ENCODE results near the gene RAPGEF2. TPM values are rescaled to one million over a fixed set of nuclear protein-coding genes. Genes with fewer than 3 reads are reported as not detected.

Gene RAPGEF2
- total and polyA plus RNA-seq, 7 donors: 4.6 to 35.2 (median 20.4) TPM

DNA sequence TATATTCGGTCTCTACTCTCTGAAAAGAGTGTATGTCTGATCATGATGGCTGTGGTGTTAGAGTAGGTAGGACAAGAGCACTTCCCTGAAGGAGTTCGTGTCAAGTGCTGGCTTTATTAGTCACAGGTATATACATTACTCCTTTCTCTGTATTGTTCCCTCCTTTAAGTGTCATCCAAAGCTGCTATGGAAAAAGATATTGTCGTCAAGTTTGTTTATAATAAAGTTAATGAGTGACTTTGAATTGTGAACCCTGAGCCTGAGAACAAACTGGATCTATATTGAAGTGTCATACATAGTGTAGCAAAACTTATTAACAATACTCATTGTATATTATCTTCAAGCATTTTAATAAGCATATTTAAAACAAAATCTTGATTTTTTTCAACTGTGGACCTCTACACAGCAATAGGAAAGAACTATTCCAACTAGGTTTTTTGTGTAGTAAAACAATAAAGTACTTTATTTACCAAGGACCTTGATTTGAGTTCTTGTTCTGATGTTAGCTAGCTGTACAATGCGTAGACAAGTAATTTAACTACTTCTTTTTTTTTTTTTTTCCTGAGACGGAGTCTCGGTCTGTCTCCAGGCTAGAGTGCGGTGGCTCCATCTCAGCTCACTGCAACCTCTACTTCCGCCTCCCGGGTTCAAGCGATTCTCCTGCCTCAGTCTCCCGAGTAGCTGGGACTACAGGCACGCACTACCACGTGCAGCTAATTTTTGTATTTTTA, 177.7 kb downstream of the RAPGEF2 start:
- Histone ChIP-seq H3K4me1 (peaks cover 33% of the 10 kb centered on the region), H3K4me3 (no peak overlapping the region), H3K36me3 (ENCODE audit: insufficient read depth in 1 of 2, low read depth in 1 of 2) (no peaks in the 10 kb centered on the region), H3K27me3 (ENCODE audit: insufficient read depth in 3 of 3, low read length in 2 of 3) (no peaks in the 10 kb centered on the region), H3K9me3 (no peaks in the 10 kb centered on the region), H3K27ac (no peak overlapping the region)
- intact Hi-C loops (cut with DNase I): no loop called here
- no peak for TF ChIP-seq CTCF (IDR thresholded peaks at IDR 0.05)
- WGBS, 3 donors: 88 to 95% (median 92%) methylated on average over 13 of the region's 13 CpGs
- ATAC-seq (no peak), DNase-seq (no peak)

- ATAC-seq: no peak
- DNase-seq: no peak
- H3K4me3 ChIP-seq: no peak overlapping the region
- no peak for TF ChIP-seq CTCF (IDR thresholded peaks at IDR 0.05)
- no peaks in the 10 kb centered on the region for H3K36me3 ChIP-seq (ENCODE audit: insufficient read depth in 1 of 2, low read depth in 1 of 2)
- H3K27ac ChIP-seq: no peak overlapping the region
- WGBS, 3 donors: 69 to 83% (median 77%) methylated on average over 2 of the region's 2 CpGs
- no peaks in the 10 kb centered on the region for H3K27me3 ChIP-seq (ENCODE audit: insufficient read depth in 3 of 3, low read length in 2 of 3)
- no peaks in the 10 kb centered on the region for H3K9me3 ChIP-seq
- peaks cover 33% of the 10 kb centered on the region for H3K4me1 ChIP-seq
- intact Hi-C loops (cut with DNase I): no loop called here
Measured at GRCh38 chr4:159281771-159282170, 178.9 kb downstream of the RAPGEF2 start.

GRCh38 chr4:159282329-159282728, 179.4 kb downstream of the RAPGEF2 start:
- Histone ChIP-seq H3K4me1 (peaks cover 33% of the 10 kb centered on the region), H3K4me3 (no peak overlapping the region), H3K27me3 (ENCODE audit: insufficient read depth in 3 of 3, low read length in 2 of 3) (no peaks in the 10 kb centered on the region), H3K9me3 (no peaks in the 10 kb centered on the region), H3K36me3 (ENCODE audit: insufficient read depth in 1 of 2, low read depth in 1 of 2) (no peaks in the 10 kb centered on the region), H3K27ac (no peak overlapping the region)
- DNase-seq: no peak
- TF ChIP-seq CTCF (IDR thresholded peaks at IDR 0.05): no peak
- WGBS, 3 donors: 60 to 78% (median 61%) methylated on average over 5 of the region's 5 CpGs
- intact Hi-C loops (cut with DNase I): no loop called here
- ATAC-seq: peak in 1 of 4 donors; percentile 45

DNA sequence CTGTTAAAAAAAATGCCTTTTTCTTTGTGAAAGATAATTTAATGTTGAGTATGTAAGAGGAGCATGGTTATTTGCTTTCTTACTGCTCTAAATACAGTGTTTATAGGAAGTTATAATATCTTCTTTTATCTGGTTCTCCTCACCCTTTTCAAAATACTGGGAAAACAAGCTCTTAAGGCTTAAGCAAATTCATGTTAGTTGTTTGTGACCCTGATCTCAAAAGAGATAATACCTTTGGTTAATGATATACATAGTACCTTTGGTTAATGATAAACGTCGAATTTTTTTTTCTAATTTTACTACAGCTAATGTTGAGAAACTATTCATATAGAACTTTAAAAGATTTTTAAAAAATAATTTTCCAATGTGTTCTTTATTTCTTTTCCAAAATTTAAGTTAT, 180.1 kb downstream of the RAPGEF2 start:
- WGBS, 3 donors: 88 to 91% (median 89%) methylated on average over 2 of the region's 2 CpGs
- intact Hi-C loops (cut with DNase I): no loop called here
- Histone ChIP-seq H3K36me3 (ENCODE audit: insufficient read depth in 1 of 2, low read depth in 1 of 2) (no peaks in the 10 kb centered on the region), H3K27me3 (ENCODE audit: insufficient read depth in 3 of 3, low read length in 2 of 3) (no peaks in the 10 kb centered on the region), H3K9me3 (no peaks in the 10 kb centered on the region), H3K4me3 (no peak overlapping the region), H3K4me1 (peaks cover 33% of the 10 kb centered on the region), H3K27ac (no peak overlapping the region)
- ATAC-seq (no peak), DNase-seq (no peak)
- no peak for TF ChIP-seq CTCF (IDR thresholded peaks at IDR 0.05)

GRCh38 chr4:159283696-159284095, 180.8 kb downstream of the RAPGEF2 start:
- H3K27ac ChIP-seq: no peak overlapping the region
- H3K4me3 ChIP-seq: no peak overlapping the region
- TF ChIP-seq CTCF (IDR thresholded peaks at IDR 0.05): no peak
- H3K27me3 ChIP-seq (ENCODE audit: insufficient read depth in 3 of 3, low read length in 2 of 3): no peaks in the 10 kb centered on the region
- DNase-seq (no peak), ATAC-seq (no peak)
- intact Hi-C loops (cut with DNase I): no loop called here
- peaks cover 38% of the 10 kb centered on the region for H3K4me1 ChIP-seq
- H3K9me3 ChIP-seq: no peaks in the 10 kb centered on the region
- no peaks in the 10 kb centered on the region for H3K36me3 ChIP-seq (ENCODE audit: insufficient read depth in 1 of 2, low read depth in 1 of 2)
- WGBS, 3 donors: 14 to 33% (median 24%) methylated on average over 1 of the region's 1 CpG
